GM12878 (cell line): ENCODE data around the gene RNU2-1. TPM values are rescaled to one million over a fixed set of nuclear protein-coding genes. Genes with fewer than 3 reads are reported as not detected.
"Not testable (repeated sequence)": the region's sequence is repeated elsewhere in the genome, so short reads cannot be mapped to it uniquely, and the experiment has no call there.

Source experiments
- ATAC-seq: fragments of 200-7000 bp; cut with Tn5 transposase; 3 replicates; pipeline ENCODE4 v1.9.1; 2020; ENCODE audit warnings: mild to moderate bottlenecking, moderate library complexity
- Bru-seq: library from RNA; stranded (reverse); fragments of 400-500 nt; gene quantifications from one replicate; lab custom pipeline; 2021; lab: Mats Ljungman, UMichigan
- BruChase-seq, 2 experiments: library from RNA; stranded (reverse); fragments of 400-500 nt; gene quantifications; one replicate each; lab custom pipeline; 2021; lab: Mats Ljungman, UMichigan
- BruUV-seq: library from RNA; stranded (reverse); fragments of 400-500 nt; replicated peaks from 2 replicates; lab custom pipeline; 2021; lab: Mats Ljungman, UMichigan
- CTCF ChIA-PET: fragments of 300-600 bp; sonication (Branson Sonifier 250); formaldehyde crosslinking; extraction: SDS; loops from one replicate; lab custom pipeline; 2021; ENCODE audit warnings: inconsistent platforms; lab: Yijun Ruan, JAX
- POLR2A ChIA-PET: fragments of 350-600 bp; formaldehyde crosslinking; extraction: SDS; loops from one replicate; lab custom pipeline; 2021; ENCODE audit warnings: inconsistent platforms; lab: Charles Lee
- RAD21 ChIA-PET: fragments of 300-600 bp; sonication (Branson Sonifier 250); formaldehyde crosslinking; loops from one replicate; lab custom pipeline; 2023; ENCODE audit warnings: antibody characterized with exemption; ENCODE audit not compliant: unreplicated experiment; lab: Charles Lee
- SMC1A ChIA-PET: fragments of 300-600 bp; sonication (Branson Sonifier 250); formaldehyde crosslinking; loops from one replicate; lab custom pipeline; 2023; ENCODE audit not compliant: unreplicated experiment, uncharacterized antibody; lab: Charles Lee
- DNase-seq: peaks from one replicate; pipeline ENCODE4 v3.0.0-alpha.2; 2011; ENCODE audit warnings: low read depth, low spot score
- FAIRE-seq: peaks from 3 replicates; lab custom pipeline; 2011; peaks lifted over from hg19 to GRCh38; lab: Jason Lieb, UNC
- H2AFZ ChIP-seq: 2 replicates; pipeline ENCODE4 v1.6.0; 2011; ENCODE audit warnings: low read depth, low read length, control low read depth; ENCODE audit not compliant: control insufficient read depth
- H3K27ac ChIP-seq: 2 replicates; pipeline ENCODE4 v1.5.1; 2011; ENCODE audit warnings: control low read depth; ENCODE audit not compliant: control insufficient read depth, insufficient read depth
- H3K27me3 ChIP-seq, 2 experiments: replicated peaks in 1 of 2; 2 replicates each; pipeline versions ENCODE4 v1.6.0 to v1.6.1; 2011; ENCODE audit warnings: low read length in 1 of 2; ENCODE audit not compliant: control insufficient read depth in 2 of 2, insufficient read depth in 2 of 2
- H3K36me3 ChIP-seq, 2 experiments: 2 replicates each; pipeline ENCODE4 v1.5.1; 2011; ENCODE audit warnings: low read length in 1 of 2; ENCODE audit not compliant: control insufficient read depth in 2 of 2, insufficient read depth in 2 of 2
- H3K4me1 ChIP-seq: 2 replicates; pipeline ENCODE4 v1.6.1; 2011; ENCODE audit warnings: mild to moderate bottlenecking, low read length, moderate library complexity, mixed read lengths; ENCODE audit not compliant: control insufficient read depth, insufficient read depth
- H3K4me2 ChIP-seq: 2 replicates; pipeline ENCODE4 v1.6.0; 2011; ENCODE audit warnings: control low read depth; ENCODE audit not compliant: control insufficient read depth, insufficient read depth
- H3K4me3 ChIP-seq: fragments of 200-600 bp; sonication (generic); 2 replicates; pipeline ENCODE4 v1.5.1; 2016
- H3K79me2 ChIP-seq: 2 replicates; pipeline ENCODE4 v1.6.0; 2011; ENCODE audit warnings: low read length; ENCODE audit not compliant: control insufficient read depth, insufficient read depth
- H3K9ac ChIP-seq: 2 replicates; pipeline ENCODE4 v1.8.0; 2011; ENCODE audit warnings: low read length, control low read depth, mixed read lengths; ENCODE audit not compliant: control insufficient read depth, insufficient read depth
- H3K9me3 ChIP-seq: replicated peaks from 3 replicates; pipeline ENCODE4 v1.5.1; 2011; ENCODE audit warnings: mild to moderate bottlenecking, low read length; ENCODE audit not compliant: control insufficient read depth, insufficient read depth
- H4K20me1 ChIP-seq: 2 replicates; pipeline ENCODE4 v1.6.0; 2011; ENCODE audit not compliant: control insufficient read depth, insufficient read depth
- WGBS: methylation state at CpG from one replicate; pipeline ENCODE4 v1.1.6; 2016; ENCODE audit warnings: low lambda C conversion rate; ENCODE audit not compliant: insufficient replicate concordance, insufficient coverage; ENCODE audit errors: missing lambda C conversion rate; 5-methylcytosine and 5-hydroxymethylcytosine counted together
- in situ Hi-C: fragments of 300-500 bp; cut with MboI; formaldehyde crosslinking; loops from 9 replicates; pipeline ENCODE4 v1.14.3; 2018; ENCODE audit warnings: mixed read lengths
- intact Hi-C: fragments of 100-400 bp; cut with micrococcal nuclease; formaldehyde crosslinking; loops from one replicate; pipeline ENCODE4 v1.14.2; 2022; ENCODE audit not compliant: unreplicated experiment
- long read RNA-seq, 2 experiments: library from polyadenylated mRNA; unstranded; transcript quantifications; one replicate each; pipeline ENCODE4 v2.0.0, GENCODE V29; 2019 to 2020
- polyA minus RNA-seq, 3 experiments: library from RNA; depleted of rRNA, polyadenylated mRNA; stranded (reverse); fragments of >200 nt; gene quantifications; 2 replicates each; pipeline ENCODE4 v1.2.3, GENCODE V29; 2011
- polyA plus RNA-seq, 11 experiments: library from polyadenylated mRNA; depleted of rRNA in 4 of 11; unstranded in 6 of 11; stranded (reverse) in 5 of 11; fragments of >200 nt; fragmentation: Nextera tagmentation in 4 of 11; fragmentation: Illumina TruSeq in 1 of 11; extraction: Ambion mirVana in 4 of 11; extraction: Trizol in 1 of 11; gene quantifications; 1 replicate in 1 of 11; 2 replicates in 10 of 11; pipeline versions ENCODE4 v1.2.1 to v1.2.3, GENCODE V29; 2011 to 2016; ENCODE audit warnings: inconsistent platforms in 2 of 11, missing spikeins in 2 of 11, low read depth in 1 of 11
- total RNA-seq, 4 experiments: library from RNA; depleted of rRNA in 3 of 4; stranded (reverse); fragments of >200 nt in 3 of 4; fragmentation: Illumina TruSeq in 1 of 4; extraction: Trizol in 1 of 4; gene quantifications; 2 replicates each; pipeline versions ENCODE4 v1.2.1 to v1.2.3, GENCODE V29; 2013 to 2021

The RNU2-1 gene
- not detected in 2 replicates for total RNA-seq (2013; cell fraction: nucleolus; rRNA removed)
- total RNA-seq (2014; rRNA removed) (not detected in 2 replicates), total RNA-seq (2014; rRNA removed; fragmentation: Illumina TruSeq; extraction: Trizol) (not detected in 2 replicates), total RNA-seq (2021) (9,631 and 10,813 TPM in 2 replicates), polyA plus RNA-seq (2011; rRNA removed) (not detected in 2 replicates), polyA plus RNA-seq (2014; fragmentation: Illumina TruSeq; extraction: Trizol) (not detected in 2 replicates), polyA plus RNA-seq (2014; fragmentation: Nextera tagmentation; extraction: Ambion mirVana) (not detected), polyA plus RNA-seq (2014; rRNA removed) (not detected in 2 replicates), polyA plus RNA-seq (2016; fragmentation: Nextera tagmentation; extraction: Ambion mirVana) (10 to 100 TPM; 17.5 to 17.7 TPM), polyA minus RNA-seq (2011; rRNA and poly(A)+ RNA removed) (not detected in 2 replicates), Bru-seq, nascent RNA (not detected), BruChase-seq, experiment 1, labeled RNA remaining after a 6-hour chase (not detected), BruChase-seq, experiment 2, labeled RNA remaining after a 2-hour chase (not detected)
- not detected for polyA plus RNA-seq (2011; ENCODE audit: low read depth)
- not detected in 2 replicates for polyA plus RNA-seq (2011; cell fraction: cytosol; rRNA removed)
- not detected in 2 replicates for polyA plus RNA-seq (2011; cell fraction: nucleus; rRNA removed)
- polyA plus RNA-seq (2012): not detected in 2 replicates
- polyA minus RNA-seq (2011; cell fraction: cytosol; rRNA and poly(A)+ RNA removed): not detected in 2 replicates
- polyA minus RNA-seq (2011; cell fraction: nucleus; rRNA and poly(A)+ RNA removed): not detected in 2 replicates
- long read RNA-seq, experiment 1: 0 reads
- long read RNA-seq, experiment 2: 0 reads

DNA sequence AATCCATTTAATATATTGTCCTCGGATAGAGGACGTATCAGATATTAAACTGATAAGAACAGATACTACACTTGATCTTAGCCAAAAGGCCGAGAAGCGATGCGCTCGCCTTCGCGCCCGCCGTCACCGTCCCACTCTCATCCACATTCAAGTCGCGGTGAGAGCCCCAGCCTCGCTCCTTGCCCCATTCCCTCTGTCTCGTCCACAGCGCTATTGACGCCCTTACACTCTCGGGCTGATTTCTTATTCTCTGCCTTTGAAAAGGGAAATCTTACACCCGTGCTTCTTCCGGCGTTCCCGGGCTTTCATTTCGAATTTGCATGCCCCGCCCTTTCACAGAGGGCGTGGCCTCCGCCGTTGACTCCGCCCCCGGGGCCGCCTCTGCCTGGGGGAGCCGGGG, at the start of gene RNU2-1:
RNU2-1 (minus strand) TSS at position 101 of the 400 bp plus-strand sequence.
- H3K9ac ChIP-seq, ATAC-seq, H4K20me1 ChIP-seq, intact Hi-C loops, DNase-seq, FAIRE-seq, H3K36me3 ChIP-seq, H3K27me3 ChIP-seq, H3K4me1 ChIP-seq, SMC1A ChIA-PET, H3K4me2 ChIP-seq, H3K9me3 ChIP-seq, POLR2A ChIA-PET, CTCF ChIA-PET, H3K4me3 ChIP-seq, H3K79me2 ChIP-seq, in situ Hi-C loops, H3K27ac ChIP-seq, H2AFZ ChIP-seq, BruUV-seq, RAD21 ChIA-PET: not testable (repeated sequence)
- no CpG with 5 or more reads among the region's 31 CpGs for WGBS

DNA sequence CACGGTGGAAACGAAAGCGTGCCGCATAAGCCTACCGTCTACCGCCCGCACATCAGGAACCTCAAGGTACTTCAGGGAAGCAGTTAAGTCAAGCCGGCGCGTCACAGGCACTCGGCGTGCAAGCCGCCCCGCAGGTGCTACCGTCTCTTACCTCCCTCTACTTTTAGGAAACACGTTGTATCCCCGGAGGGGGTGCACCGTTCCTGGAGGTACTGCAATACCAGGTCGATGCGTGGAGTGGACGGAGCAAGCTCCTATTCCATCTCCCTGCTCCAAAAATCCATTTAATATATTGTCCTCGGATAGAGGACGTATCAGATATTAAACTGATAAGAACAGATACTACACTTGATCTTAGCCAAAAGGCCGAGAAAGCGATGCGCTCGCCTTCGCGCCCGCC, 39.1 kb upstream of the RNU2-1 start:
- H3K9ac ChIP-seq, H3K4me2 ChIP-seq, RAD21 ChIA-PET, H3K9me3 ChIP-seq, in situ Hi-C loops, H3K27me3 ChIP-seq, POLR2A ChIA-PET, H3K79me2 ChIP-seq, H3K27ac ChIP-seq, ATAC-seq, H3K4me1 ChIP-seq, SMC1A ChIA-PET, H2AFZ ChIP-seq, H4K20me1 ChIP-seq, DNase-seq, H3K4me3 ChIP-seq, intact Hi-C loops, H3K36me3 ChIP-seq, CTCF ChIA-PET, FAIRE-seq: not testable (repeated sequence)
- TSS peak; percentile 100 for BruUV-seq
- no CpG with 5 or more reads among the region's 30 CpGs for WGBS
